NCI-H748 treated with DMSO at 0.1 percent for 48 hours (cell line): ENCODE results near the gene NEK10.
"Not testable (repeated sequence)": the region's sequence is repeated elsewhere in the genome, so short reads cannot be mapped to it uniquely, and the experiment has no call there.

Experiments
- DNase-seq: peaks from one replicate; lab custom pipeline; 2025; lab: John Stamatoyannopoulos, UW

Gene NEK10, protein sequence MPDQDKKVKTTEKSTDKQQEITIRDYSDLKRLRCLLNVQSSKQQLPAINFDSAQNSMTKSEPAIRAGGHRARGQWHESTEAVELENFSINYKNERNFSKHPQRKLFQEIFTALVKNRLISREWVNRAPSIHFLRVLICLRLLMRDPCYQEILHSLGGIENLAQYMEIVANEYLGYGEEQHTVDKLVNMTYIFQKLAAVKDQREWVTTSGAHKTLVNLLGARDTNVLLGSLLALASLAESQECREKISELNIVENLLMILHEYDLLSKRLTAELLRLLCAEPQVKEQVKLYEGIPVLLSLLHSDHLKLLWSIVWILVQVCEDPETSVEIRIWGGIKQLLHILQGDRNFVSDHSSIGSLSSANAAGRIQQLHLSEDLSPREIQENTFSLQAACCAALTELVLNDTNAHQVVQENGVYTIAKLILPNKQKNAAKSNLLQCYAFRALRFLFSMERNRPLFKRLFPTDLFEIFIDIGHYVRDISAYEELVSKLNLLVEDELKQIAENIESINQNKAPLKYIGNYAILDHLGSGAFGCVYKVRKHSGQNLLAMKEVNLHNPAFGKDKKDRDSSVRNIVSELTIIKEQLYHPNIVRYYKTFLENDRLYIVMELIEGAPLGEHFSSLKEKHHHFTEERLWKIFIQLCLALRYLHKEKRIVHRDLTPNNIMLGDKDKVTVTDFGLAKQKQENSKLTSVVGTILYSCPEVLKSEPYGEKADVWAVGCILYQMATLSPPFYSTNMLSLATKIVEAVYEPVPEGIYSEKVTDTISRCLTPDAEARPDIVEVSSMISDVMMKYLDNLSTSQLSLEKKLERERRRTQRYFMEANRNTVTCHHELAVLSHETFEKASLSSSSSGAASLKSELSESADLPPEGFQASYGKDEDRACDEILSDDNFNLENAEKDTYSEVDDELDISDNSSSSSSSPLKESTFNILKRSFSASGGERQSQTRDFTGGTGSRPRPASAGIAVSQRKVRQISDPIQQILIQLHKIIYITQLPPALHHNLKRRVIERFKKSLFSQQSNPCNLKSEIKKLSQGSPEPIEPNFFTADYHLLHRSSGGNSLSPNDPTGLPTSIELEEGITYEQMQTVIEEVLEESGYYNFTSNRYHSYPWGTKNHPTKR

DNA sequence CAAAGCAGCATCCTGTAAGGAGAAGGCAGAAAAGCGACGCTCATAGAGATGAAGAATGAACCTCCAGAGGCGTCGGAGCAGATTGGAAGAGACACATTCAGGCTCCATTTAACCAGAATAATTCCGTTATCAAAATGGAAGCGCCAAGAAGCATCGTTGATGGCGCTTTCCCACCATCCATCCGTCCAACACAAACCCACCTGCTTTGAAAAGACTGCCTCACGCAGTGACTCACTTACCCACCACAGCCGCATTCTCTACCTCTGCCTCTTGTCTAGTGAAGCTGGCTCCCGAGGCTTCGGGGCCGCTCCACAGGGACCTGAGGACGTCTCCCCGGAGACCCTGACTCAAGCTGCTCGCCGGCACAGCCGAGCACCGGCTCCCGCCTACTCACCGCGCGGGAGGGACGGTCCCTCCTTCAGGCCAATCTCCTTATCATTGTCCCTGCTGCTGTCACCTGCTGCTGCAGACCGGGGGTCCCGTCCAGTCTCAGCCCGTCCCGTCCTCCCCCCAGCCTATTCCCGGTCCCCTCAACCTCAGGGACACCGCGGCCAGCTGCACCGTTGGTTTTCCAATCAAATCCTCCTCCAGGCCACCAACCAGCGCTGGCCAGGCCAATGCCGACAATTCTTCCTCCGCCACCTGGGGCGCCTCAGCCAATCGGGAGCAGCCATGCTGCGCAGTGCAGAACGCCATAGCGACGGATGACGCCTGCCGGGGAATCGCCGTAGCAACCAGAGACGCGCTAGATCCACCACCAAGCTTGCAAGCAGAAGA is at the start of gene NEK10:
Gene NEK10, minus strand, starts transcription at position 553 of the 777 bp plus-strand sequence. CDS start 16,501 bp downstream, outside the sequence.
- peak; percentile 57 for DNase-seq

DNA sequence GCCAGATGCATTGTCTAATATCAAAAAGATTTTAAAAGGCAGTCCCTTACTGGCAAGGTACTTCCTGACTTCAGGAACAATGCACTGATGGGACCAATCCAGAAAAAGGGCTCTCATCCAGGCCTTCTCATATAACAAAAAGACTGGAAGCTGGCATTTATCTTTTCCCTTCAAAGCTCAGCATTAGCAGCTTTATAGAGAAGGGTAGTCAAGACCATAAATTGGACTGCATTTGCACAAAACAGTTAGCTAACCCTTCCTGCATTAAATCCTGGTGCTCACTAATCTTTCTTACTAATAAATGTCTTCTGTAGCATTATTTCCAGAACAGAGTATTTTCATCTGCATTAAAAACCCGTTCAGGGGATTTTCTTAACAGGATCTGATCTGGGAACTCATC is 46.0 kb upstream of the NEK10 start:
- DNase-seq, result no peak

DNA sequence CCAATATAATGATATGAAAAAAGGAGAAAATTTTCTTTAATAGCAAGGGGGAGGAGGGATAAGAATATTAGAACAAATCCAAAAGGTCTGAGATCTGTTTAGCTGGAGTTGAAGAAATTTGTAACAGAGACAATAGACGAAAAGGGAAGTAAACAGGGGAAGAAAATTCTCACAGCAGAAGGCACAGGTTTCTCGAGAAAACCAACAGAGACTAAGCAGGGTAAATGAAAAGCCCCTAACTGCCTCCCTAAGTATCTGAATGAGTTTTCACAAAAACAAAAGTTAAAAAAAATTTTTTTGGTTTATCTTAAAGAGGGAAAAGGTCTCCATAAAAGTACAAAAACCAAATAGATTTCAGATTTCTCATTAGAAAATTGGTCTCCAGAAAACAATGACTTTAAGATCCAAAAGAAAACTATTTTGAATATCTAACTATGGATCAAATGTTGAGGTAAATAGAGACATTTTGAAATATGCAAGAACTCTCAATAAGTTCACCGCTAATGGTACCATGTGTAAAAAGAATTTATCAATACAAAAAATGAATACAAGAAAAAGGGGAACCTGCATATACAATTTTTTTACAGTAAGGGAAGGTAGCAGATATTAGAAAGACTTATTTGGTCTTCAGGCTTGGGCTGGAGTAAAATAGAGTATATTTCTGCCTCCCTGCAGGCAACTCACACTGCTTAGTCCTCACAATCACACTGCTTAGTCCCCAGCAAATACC is 23.9 kb upstream of the NEK10 start:
- DNase-seq, result no peak

DNA sequence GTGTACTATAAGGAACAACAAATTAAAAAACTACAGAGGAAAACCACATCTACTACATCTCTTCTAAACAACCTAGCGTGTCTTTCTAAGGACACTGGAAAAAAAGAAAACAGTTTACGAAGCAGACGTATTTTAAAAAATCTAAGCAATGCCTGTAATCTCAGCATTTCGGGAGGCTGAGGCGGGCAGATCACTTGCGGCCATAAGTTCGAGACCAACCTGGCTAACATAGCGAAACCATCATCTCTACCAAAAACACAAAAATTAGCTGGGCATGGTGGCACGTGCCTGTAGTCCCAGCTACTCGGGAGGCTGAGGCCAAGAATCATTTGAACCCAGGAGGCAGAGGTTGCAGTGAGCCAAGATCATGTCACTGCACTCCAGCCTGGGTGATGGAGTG is 23.2 kb upstream of the NEK10 start:
- DNase-seq, result not testable (repeated sequence)

DNA sequence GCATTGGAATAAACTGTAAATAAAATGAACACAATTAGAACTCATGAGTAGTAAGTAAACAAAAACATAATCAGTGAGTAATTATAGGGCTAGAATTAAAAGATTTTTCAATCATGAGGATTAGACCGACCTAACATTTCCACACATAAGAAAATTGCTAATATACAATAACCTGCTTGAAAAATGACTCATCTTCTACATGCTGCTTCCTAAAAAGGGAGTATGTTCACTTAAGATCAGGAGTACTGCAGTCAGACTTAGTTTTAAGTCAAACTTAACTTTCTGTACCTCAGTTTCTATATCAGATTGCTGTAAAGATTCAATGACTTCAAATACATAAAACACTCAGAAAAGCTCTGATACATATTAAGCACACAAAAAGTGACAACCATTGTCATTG is 22.6 kb upstream of the NEK10 start:
- no peak for DNase-seq

DNA sequence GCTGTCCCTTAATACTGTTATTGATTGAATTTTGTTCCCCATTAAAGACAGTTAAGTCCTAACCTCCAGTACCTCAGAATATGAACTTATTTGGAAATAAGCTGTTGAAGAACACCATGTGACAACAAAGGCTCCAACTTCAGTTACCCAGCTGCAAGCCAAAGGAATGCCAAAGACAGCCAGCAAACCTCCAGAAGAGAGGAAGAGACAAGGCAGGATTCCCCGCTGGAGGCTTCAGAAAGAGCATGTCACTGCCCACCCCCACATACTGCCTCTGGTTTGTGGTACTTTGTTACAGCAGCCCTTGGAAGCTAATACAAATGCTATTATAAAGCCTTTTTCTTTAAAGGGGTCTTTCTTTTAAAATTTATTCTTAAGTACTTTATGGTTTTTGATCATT is 18.4 kb upstream of the NEK10 start:
- no peak for DNase-seq

DNA sequence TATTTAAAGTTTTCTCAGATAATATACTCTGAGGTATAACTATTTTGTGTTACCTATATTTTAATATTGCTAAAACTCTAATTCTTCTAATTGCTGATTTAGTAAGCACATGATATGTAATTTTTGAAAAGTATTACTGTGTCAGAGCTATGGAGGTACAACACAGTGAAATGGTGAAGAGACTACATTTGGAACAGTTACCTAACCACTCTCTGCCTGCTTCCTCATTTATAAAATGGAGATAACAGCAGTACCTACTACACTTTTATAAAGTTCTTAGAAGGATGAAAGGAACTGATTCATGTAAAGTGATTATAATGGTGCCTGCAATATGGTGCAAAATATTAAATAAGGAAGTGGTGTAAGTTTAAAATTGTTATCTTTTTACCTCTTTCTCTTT is 16.3 kb upstream of the NEK10 start:
- no peak for DNase-seq

DNA sequence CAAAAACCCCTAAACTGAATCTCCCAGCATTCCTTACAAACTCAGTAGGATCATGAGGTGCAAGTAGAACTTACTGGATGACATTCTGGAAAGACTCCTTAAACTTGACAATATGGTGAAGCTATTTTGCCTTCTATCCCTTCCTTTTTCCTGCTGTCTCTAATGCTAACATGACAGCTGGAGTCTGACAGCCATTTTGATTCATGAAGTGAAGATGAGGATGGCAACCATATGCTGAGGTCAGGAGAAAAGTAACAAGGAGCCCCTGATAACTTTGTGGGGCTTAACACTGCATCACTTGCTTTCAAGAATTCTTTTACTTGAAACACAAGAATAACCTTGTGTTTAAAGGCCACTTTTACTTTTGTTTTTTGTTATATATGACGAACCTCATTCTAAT is 15.0 kb upstream of the NEK10 start:
- DNase-seq, result no peak

DNA sequence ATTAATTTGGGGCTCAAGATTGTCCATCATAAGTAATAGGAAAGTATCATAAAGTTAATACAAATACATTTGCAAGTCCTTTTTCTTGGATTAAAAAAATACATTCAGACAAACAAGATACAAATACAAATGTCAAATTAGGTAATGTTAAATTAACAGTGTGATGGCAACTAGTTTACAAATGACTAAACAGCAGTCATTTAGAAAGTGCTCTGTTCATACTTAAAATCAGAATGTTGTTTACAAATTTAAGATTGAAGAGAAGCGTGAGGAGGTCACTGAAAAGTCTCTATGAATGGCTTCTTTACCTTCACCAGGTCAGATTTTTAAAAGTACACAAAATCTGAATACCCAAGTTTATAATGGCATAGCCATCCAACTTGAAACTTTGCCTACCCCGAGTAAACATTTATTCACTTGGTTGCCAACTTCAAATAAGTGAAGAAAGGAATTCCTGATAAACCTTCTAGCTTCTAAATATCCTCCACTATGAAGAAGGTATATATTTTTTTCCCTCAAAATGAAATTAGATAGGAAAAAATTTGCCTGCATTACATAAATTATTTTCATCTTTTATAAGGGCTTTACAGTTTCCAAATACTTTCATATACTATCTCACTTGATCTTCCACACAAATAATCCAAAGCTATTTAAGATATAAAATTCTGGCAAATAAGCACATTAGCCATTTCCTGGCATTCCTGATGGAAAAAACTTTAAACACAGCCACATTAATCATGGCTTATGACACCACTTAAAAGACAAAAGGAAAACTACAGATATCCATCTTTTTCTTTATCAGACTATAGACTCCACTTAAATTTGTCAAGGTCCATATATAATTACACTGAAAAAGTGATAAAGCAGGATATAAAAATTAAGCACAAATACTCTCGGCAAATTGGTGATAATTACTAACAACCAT is 11.5 kb upstream of the NEK10 start:
- no peak for DNase-seq

DNA sequence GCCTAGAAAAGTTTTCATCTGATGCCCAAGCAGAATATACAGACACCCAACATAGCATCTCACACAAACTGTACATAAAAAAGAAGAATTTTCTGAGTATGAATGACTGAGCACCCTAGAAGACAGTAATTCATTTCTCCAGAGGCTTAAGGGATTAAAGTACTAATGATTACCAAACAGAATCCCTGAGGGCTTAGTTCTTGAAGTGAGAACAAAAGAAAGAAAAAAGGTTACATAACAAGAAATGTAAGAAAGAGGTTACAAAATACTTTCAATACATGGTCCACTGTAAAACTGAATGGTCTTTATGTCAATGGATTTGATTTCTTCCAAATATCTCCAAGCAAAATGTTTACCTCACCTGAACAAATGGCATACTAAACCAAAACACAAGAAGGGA is 9.1 kb upstream of the NEK10 start:
- no peak for DNase-seq

DNA sequence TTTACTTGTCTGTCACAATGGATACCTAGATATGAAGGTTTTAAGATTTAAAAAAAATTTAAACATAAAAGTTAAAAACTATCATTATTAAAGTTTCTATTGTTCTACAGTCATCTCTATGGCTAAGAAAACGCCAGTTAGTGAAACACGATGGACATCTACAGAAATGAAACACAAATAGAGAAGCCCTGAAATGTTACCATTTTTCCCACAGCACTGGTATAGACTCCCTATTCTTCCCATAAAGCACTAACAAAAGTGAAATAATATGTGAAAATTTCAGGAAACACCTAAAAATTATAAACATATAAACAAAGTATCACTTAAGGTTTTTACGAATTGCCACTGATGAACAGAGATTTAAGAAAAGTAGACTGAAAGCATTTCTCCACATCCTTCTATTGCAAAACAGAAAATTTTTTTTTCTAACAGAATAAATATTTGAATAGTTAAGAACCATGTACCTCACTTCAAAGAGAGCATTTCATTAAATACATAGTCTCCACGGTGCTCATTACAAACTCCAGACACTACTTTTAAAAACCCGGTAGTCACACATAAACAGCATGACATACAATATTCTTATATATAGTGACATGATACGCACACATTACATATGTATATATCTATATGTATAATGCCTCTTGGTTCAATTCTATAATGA is 7.1 kb upstream of the NEK10 start:
- DNase-seq, result no peak

DNA sequence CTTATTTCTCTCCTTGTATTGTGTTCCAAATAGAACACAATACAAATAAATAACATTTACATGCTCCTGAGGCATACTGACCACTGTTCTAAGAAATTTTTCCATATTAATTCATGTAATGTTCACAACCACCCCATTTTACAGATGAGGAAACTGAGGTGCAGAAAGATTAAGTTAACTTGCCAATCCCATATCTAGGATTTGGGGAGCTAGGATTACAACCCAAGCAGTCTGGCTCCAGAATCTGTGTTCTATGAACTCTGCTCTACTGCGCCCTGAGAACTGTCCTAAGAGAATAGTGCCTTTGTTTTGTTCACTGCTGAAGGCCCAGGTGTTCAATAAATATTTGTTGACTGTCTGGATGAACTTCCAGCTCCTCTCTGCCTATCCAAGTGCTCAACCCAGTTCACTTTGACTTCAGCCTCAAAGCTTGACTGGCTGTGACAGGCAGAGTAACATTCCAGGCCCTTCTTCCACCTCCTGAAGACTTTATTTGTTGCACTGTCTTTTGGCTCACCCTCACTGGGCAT is 3.1 kb downstream of the NEK10 start:
- DNase-seq, result no peak

DNA sequence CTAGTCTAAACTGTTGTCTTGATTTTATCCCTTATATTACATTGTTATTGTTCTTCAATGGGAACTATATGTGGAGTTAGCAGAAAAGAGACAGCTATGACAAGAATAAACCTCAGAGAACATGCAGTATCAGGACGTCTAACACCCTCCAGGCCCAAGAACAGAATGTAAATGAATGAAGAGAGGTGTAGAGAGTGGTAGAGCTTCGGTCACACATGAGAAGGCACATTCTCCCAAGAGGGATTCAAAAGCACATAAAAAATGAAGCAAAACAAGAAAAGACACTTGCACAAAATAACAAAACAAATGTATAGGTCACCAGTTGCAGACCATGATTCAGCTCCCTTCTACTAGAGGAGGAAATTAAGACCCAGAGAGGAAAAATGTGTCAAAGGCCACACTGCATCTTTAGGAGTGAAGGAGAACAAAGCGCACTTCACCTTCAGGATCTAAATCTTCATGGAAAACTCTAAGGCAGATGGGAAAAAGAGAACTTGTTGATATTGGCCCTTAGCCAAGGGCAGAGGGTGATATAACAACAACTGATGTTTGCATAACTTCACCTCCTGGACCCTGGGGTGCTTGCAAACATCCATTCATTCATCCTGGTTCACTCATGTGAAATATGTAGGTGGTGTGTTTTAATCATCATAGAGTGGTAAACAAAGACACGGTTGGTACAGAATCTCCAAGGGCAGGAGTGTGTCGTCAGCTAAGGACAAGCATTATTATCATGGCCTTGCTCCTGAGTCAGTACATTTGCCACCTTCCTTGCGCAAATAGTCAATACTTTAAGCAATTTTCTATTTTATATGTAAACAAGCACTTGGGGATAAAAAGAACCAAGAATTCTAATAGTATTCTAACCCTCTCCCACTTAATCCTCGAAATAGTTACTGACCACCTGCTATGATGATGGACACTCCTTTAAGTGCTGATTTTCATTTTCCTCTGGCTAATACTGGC is 8.8 kb downstream of the NEK10 start:
- DNase-seq, result peak; percentile 80

DNA sequence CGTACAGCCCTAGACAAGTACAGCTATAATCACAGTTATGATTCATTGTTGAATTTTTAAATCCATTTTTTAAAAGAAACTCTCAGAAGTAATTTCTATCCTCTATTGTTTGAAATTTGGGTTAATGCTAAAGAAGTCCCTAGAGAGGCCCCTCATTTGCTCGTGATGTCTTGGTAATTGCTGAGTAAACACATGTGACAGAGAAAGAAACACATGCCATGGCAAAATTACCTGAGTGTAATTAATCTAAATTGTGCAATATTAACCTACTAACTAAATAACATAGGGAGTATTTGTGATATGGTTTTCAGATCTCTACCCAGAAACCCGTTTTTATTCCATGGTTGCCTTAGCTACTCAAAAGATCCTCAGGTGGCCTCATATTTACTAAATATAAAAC is 10.8 kb downstream of the NEK10 start:
- peak; percentile 23 for DNase-seq

DNA sequence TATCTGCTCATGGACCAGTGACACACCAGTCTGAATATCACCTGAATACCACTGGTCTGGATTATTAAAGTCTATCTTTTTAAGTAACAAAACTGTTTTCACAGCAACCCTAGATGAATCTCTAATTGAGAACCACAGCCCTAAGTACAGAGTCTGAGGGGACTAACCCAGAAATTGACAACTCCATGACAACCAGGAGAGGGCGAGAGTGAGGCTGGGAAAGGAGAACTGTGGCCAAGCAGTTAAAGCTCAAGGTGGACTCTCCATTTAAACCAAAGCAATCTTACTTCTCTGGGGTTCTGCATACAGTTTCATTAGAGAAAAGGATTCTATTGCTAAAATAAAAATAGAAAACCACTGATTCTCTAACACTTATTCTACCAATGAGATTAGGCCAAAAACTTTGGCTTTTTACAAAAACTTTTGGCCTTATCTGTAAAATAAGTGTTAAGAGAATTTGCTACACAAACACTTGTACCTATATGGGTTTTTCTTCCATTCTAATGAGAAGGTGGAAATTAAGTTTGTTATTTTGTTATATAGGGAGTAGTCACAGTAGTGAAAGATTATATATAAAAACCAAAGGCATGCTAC is 11.4 kb downstream of the NEK10 start:
- DNase-seq, result peak; percentile 44

DNA sequence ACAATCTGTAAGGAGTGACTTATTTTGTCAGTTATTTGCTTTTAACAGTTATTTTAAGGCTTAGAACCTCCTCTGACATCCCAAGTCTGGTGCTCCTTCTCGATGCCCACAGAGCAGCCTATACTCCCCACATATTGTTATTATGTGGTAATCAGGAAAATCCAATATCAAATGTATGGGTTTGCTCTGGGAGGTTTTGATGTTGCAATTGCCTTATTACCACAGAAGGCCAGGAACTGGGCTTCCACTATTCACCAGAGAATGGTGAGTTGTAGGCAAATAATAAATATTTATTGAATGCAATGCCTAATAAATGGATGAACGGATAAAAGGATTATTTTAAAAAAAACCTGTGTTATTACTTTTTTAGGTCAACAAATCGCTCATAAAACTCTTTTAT is 12.2 kb downstream of the NEK10 start:
- no peak for DNase-seq

DNA sequence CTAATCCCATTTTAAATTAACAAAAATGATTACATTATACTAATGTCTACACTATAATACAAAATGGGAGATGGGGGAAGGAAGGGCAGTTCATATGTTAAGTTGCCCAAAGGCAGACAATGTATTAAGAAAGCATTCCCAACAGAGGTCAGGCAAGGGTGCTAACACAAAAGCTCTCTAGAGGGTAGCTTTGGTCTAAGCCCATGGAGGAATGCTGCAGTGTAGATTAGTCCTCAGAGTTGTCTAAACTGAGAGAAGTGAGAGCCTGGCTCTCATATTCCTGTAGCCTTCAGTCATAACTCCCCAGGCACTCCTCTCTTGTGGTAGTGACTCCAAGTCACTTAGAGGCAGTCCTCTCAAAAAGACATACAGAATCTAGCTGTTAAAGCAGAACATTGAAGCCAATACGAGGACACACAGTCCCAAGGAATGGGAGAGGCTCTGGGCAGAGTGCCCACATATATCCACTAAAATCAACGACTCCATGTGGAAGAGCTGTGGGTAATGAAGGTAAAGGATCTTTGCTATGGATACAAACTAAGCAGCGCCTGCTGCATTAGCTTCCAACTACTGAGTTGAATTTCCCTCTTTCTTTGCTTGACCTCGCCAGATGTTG is 14.5 kb downstream of the NEK10 start:
- no peak for DNase-seq
